GM12801 (cell line): ENCODE data around the gene KCTD20.

Experiments
- CTCF ChIP-seq: IDR thresholded peaks from one replicate; pipeline ENCODE4 v1.5.1; 2011; ENCODE audit warnings: control low read depth; ENCODE audit not compliant: insufficient read length; ENCODE audit errors: extremely low read depth

Gene KCTD20

GRCh38 chr6:36523936-36524499, 81.2 kb downstream of the KCTD20 start:
- no peak for TF ChIP-seq CTCF

- no peak for TF ChIP-seq CTCF
Observed at GRCh38 chr6:36524871-36525270, 82.1 kb downstream of the KCTD20 start.

- no peak for TF ChIP-seq CTCF
Observed at GRCh38 chr6:36525346-36525745, 82.5 kb downstream of the KCTD20 start.

GRCh38 chr6:36526066-36526465, 83.3 kb downstream of the KCTD20 start:
- no peak for TF ChIP-seq CTCF

GRCh38 chr6:36533321-36533720, 90.5 kb downstream of the KCTD20 start:
- TF ChIP-seq CTCF = no peak

- no peak for TF ChIP-seq CTCF
Observed at GRCh38 chr6:36536873-36537547, 94.2 kb downstream of the KCTD20 start.

- no peak for TF ChIP-seq CTCF
Observed at GRCh38 chr6:36539814-36540568, 97.2 kb downstream of the KCTD20 start.
